ENCODE results near the gene PRPF6. TPM values are rescaled to one million over a fixed set of nuclear protein-coding genes. Genes with fewer than 3 reads are reported as not detected.

Gene PRPF6, protein sequence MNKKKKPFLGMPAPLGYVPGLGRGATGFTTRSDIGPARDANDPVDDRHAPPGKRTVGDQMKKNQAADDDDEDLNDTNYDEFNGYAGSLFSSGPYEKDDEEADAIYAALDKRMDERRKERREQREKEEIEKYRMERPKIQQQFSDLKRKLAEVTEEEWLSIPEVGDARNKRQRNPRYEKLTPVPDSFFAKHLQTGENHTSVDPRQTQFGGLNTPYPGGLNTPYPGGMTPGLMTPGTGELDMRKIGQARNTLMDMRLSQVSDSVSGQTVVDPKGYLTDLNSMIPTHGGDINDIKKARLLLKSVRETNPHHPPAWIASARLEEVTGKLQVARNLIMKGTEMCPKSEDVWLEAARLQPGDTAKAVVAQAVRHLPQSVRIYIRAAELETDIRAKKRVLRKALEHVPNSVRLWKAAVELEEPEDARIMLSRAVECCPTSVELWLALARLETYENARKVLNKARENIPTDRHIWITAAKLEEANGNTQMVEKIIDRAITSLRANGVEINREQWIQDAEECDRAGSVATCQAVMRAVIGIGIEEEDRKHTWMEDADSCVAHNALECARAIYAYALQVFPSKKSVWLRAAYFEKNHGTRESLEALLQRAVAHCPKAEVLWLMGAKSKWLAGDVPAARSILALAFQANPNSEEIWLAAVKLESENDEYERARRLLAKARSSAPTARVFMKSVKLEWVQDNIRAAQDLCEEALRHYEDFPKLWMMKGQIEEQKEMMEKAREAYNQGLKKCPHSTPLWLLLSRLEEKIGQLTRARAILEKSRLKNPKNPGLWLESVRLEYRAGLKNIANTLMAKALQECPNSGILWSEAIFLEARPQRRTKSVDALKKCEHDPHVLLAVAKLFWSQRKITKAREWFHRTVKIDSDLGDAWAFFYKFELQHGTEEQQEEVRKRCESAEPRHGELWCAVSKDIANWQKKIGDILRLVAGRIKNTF
- total RNA-seq (10 to 100 TPM; 42.5 to 44.7 (median 43.5) TPM), polyA plus RNA-seq (29.6 TPM)
- long read RNA-seq, donor 1, transcript PRPF6-201 (21 exons, 3,044 nt), result major isoform, 168 of 256 reads
- long read RNA-seq, donor 1, partial matches to known transcripts, result 69 of 256 reads
- long read RNA-seq, donor 1, other reads (novel, unspliced or antisense), result 19 of 256 reads
- long read RNA-seq, donor 2, transcript PRPF6-201 (21 exons, 3,044 nt), result major isoform, 107 of 140 reads
- long read RNA-seq, donor 2, partial matches to known transcripts, result 24 of 140 reads
- long read RNA-seq, donor 2, other reads (novel, unspliced or antisense), result 9 of 140 reads
- long read RNA-seq, donor 3, transcript PRPF6-201 (21 exons, 3,044 nt), result major isoform, 448 of 578 reads
- long read RNA-seq, donor 3, partial matches to known transcripts, result 85 of 578 reads
- long read RNA-seq, donor 3, other reads (novel, unspliced or antisense), result 45 of 578 reads
- long read RNA-seq, donor 4, transcript PRPF6-201 (21 exons, 3,044 nt), result major isoform, 91 of 130 reads
- long read RNA-seq, donor 4, partial matches to known transcripts, result 21 of 130 reads
- long read RNA-seq, donor 4, other reads (novel, unspliced or antisense), result 18 of 130 reads

DNA sequence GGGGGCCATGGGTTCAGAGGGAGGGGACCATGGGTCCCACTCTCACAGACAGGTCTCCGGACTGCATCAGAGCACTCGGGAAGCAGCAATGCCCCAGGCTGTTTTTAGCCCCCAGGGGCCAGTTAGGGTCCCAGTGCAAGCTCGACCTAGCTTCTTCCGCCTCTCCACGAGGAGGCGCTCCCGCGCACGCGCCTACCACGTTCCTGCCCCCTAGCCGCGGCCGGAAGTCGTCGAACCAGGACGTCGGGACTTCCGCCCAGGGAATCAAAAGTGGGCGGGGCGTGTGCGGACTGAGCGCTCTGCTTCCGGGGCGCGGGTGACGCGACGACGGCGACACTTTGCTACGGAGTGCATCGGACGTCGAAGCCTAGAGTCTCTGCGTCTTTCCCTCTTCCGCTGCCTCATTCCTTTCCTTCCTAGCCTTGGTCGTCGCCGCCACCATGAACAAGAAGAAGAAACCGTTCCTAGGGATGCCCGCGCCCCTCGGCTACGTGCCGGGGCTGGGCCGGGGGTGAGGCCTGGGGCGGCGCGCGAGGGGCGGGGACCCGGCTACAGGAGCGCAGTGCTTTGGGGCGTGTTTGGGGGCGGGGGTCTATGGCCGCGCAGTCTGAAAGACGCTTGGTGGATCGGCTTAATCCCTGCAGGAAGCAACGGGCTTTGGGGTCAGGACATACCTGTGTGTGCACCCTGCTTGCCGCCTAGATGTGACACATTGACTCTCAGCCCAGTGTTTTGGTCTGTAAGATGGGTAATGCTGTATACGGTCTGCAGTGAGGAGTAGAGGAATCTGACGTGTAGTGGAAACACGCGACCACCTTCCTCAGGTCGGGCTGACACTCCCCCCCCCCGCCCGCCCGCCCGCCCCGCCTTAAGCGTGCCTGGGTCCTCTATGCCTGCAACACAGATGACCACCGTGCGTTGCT lies at the start of gene PRPF6:
Gene PRPF6 (plus strand): TSS at position 327 of the 923 bp plus-strand sequence. CDS start 114 bp downstream, at position 441.
- ATAC-seq (peak; percentile 92 to 93), DNase-seq (peak; percentile 96 to 98 (median 98))
- Histone ChIP-seq H3K27ac (ENCODE audit: low read length) (peak within 1 kb of the TSS; percentile 67), H3K27me3 (ENCODE audit: control insufficient read depth, insufficient read depth) (no peaks in the 10 kb centered on the region), H3K9me3 (ENCODE audit: control insufficient read depth, low read length) (no peaks in the 10 kb centered on the region), H3K4me1 (ENCODE audit: control insufficient read depth, insufficient read depth, low read length) (peaks cover 6% of the 10 kb centered on the region), H3K4me3 (ENCODE audit: low read length) (peak within 1 kb of the TSS; percentile 74)
- intact Hi-C loops (cut with DNase I), result no loop called here
- WGBS, result 1% methylated on average over 75 of the region's 75 CpGs

DNA sequence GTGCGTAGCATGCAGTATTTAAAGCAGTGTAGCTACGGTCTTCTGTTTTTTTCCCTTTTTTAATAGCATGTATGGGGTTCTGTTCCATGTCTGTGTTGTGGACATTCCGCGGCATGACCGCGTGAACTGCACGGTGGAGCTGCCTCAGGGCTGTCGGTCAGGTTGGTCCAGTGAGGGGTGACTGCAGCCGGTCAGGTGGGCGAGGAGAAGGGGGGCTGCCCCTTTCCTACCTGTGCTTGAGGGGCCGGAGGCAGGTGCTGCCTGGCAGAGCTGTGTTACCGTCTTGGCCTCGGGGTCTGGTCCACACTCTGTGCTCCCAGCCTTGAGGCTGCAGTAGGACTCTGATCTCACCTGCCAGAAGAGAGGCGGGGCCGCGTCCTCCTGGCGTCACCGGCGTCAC lies 49.2 kb upstream of the PRPF6 start:
- H3K9me3 ChIP-seq (ENCODE audit: control insufficient read depth, low read length), result no peaks in the 10 kb centered on the region
- intact Hi-C loops (cut with DNase I), result no loop called here
- 91% methylated on average over 19 of the region's 19 CpGs for WGBS
- H3K4me3 ChIP-seq (ENCODE audit: low read length), result no peak overlapping the region
- ATAC-seq, result no peak
- no peak overlapping the region for H3K27ac ChIP-seq (ENCODE audit: low read length)
- DNase-seq, result peak in 2 of 3 donors; percentile 40 to 53
- no peaks in the 10 kb centered on the region for H3K27me3 ChIP-seq (ENCODE audit: control insufficient read depth, insufficient read depth)
- no peaks in the 10 kb centered on the region for H3K4me1 ChIP-seq (ENCODE audit: control insufficient read depth, insufficient read depth, low read length)

DNA sequence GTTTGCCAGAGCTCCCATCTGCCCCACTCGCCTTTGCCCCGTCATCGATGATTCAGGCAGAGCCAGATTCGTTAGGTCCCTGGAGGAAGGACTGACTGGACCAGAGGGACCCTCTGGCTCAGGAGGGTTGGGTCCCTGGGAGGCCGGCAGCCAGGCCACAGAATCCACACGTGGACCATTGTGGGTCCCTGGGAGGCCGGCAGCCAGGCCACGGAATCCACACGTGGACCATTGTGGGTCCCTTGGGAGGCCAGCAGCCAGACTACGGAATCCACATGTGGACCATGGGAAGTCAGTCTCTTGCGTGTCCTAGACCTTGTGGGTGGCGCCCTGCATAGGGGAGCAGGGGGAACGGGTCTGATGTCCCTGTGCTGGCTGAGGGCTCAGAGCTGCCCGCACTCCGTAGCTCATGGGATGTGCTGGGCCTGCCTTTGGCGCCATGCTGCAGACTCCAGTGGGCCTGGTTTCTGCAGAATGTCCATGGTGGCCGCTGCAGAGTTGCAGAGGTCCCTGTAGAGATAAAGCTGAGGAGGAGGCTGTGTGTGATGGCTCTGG lies 48.2 kb upstream of the PRPF6 start:
- Histone ChIP-seq H3K4me3 (ENCODE audit: low read length) (no peak overlapping the region), H3K27ac (ENCODE audit: low read length) (no peak overlapping the region), H3K4me1 (ENCODE audit: control insufficient read depth, insufficient read depth, low read length) (no peaks in the 10 kb centered on the region), H3K9me3 (ENCODE audit: control insufficient read depth, low read length) (no peaks in the 10 kb centered on the region), H3K27me3 (ENCODE audit: control insufficient read depth, insufficient read depth) (no peaks in the 10 kb centered on the region)
- DNase-seq (peak in 2 of 3 donors; percentile 44 to 45), ATAC-seq (no peak)
- intact Hi-C loops (cut with DNase I), result no loop called here
- 90% methylated on average over 17 of the region's 17 CpGs for WGBS

DNA sequence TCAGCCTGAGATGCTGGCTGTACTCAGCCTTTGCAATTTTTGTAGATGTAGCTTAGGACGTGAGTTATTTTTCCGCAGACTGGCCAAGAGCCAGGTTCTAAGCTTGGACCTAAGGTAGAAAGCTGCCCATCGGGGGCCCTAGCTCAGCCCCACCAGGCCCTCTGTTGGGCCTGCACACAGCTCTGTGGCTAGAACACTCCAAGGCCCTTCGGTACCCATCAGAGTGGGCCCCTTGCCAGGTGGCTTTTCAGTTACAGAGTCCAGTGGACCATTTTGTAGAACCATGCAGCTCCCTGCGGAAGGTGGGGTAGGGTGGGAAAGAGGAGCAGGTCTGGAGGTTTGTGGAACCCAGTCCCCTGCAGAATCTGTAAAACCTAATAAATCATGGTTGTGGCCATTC lies 47.3 kb upstream of the PRPF6 start:
- DNase-seq (peak in 1 of 3 donors; percentile 59), ATAC-seq (no peak)
- no peaks in the 10 kb centered on the region for H3K9me3 ChIP-seq (ENCODE audit: control insufficient read depth, low read length)
- H3K27ac ChIP-seq (ENCODE audit: low read length), result no peak overlapping the region
- H3K4me3 ChIP-seq (ENCODE audit: low read length), result no peak overlapping the region
- no peaks in the 10 kb centered on the region for H3K27me3 ChIP-seq (ENCODE audit: control insufficient read depth, insufficient read depth)
- WGBS, result 67% methylated on average over 5 of the region's 5 CpGs
- no peaks in the 10 kb centered on the region for H3K4me1 ChIP-seq (ENCODE audit: control insufficient read depth, insufficient read depth, low read length)
- intact Hi-C loops (cut with DNase I), result no loop called here

DNA sequence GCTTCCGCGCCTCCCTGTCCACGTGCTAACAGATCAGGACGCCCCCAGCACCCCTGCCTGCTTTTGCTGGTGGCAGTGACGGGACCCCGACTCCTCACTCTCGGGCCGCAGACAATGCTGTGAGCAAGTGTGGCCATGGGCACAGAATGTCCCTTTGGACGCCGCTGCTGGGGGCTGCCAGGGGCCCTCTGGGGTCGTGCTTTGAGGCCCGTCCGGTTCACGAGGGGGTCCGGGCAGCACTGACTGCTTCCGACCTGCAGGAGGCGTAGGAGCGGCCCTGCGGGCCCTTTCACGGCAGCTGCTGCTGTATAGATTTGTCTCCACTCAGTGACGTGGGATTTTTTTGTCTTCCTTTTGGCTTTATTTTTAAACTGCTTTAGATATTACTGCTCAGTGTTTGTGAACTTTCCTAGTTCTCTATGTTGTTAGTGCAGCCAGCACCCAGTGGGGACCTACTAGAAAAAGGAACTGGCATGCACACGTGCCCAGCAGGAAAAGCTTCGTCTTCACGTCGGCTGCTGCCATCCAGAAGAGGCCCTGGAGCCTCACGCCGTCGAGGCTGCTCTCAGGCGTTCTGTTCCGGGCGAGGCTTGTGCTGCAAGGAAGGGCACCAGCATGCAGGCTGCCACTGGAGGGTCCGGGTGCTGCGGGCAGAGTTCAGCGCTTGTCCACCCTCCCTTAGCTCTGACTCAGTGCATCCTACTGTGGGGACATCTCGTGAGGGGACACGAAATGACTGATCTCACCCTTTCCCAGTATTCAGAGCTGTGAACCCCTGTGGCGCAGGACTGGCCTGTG lies 46.5 kb upstream of the PRPF6 start:
- peak in 2 of 3 donors; percentile 39 to 55 for DNase-seq
- H3K27ac ChIP-seq (ENCODE audit: low read length), result no peak overlapping the region
- no peaks in the 10 kb centered on the region for H3K4me1 ChIP-seq (ENCODE audit: control insufficient read depth, insufficient read depth, low read length)
- H3K4me3 ChIP-seq (ENCODE audit: low read length), result no peak overlapping the region
- intact Hi-C loops (cut with DNase I), result no loop called here
- no peaks in the 10 kb centered on the region for H3K9me3 ChIP-seq (ENCODE audit: control insufficient read depth, low read length)
- no peaks in the 10 kb centered on the region for H3K27me3 ChIP-seq (ENCODE audit: control insufficient read depth, insufficient read depth)
- 79% methylated on average over 37 of the region's 37 CpGs for WGBS
- no peak for ATAC-seq

DNA sequence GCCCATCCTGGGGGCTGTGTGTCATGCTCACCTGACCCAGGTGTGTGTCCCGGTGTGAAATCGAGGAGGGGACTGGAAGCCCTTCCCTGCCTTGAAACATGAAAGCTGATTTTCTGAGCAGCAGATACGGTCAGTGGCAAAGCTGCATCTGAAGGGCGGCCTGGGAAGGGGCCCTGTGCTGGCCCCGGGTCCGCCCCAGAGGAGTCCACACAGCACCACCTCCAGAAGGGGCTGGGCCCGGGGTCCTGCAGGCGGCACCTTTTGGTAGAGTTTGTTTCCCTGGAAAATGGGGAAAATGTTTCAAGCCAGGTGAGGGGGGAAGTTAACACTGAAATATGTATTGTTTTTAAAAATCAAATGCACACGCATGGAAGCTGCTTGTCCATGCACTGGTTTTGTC lies 45.5 kb upstream of the PRPF6 start:
- H3K9me3 ChIP-seq (ENCODE audit: control insufficient read depth, low read length), result no peaks in the 10 kb centered on the region
- no peak overlapping the region for H3K27ac ChIP-seq (ENCODE audit: low read length)
- DNase-seq (peak in 1 of 3 donors; percentile 33), ATAC-seq (no peak)
- WGBS, result 94% methylated on average over 9 of the region's 9 CpGs
- intact Hi-C loops (cut with DNase I), result no loop called here
- H3K27me3 ChIP-seq (ENCODE audit: control insufficient read depth, insufficient read depth), result no peaks in the 10 kb centered on the region
- H3K4me1 ChIP-seq (ENCODE audit: control insufficient read depth, insufficient read depth, low read length), result no peaks in the 10 kb centered on the region
- H3K4me3 ChIP-seq (ENCODE audit: low read length), result no peak overlapping the region

DNA sequence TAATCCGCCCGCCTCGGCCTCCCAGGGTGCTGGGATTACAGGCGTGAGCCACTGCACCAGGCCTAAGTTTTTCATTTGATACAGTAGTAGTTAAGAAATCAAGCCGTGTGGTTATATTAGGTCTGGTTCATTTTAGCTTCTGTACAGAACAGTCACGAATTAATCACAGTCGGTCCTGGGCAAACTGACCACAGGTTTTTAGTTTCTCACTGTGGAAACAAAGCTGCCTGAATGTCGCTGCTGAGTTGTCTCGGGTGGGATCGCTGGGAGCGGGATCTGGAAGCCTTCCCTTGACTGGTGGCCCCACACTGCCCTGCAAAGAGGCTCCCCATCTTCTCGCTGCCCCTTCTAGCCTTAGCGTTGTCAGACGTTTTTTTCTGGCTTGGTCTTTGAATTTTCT lies 43.3 kb upstream of the PRPF6 start:
- H3K9me3 ChIP-seq (ENCODE audit: control insufficient read depth, low read length), result no peaks in the 10 kb centered on the region
- H3K27ac ChIP-seq (ENCODE audit: low read length), result no peak overlapping the region
- H3K27me3 ChIP-seq (ENCODE audit: control insufficient read depth, insufficient read depth), result no peaks in the 10 kb centered on the region
- intact Hi-C loops (cut with DNase I), result no loop called here
- WGBS, result 88% methylated on average over 14 of the region's 14 CpGs
- H3K4me1 ChIP-seq (ENCODE audit: control insufficient read depth, insufficient read depth, low read length), result no peaks in the 10 kb centered on the region
- DNase-seq (peak in 1 of 3 donors; percentile 30), ATAC-seq (no peak)
- H3K4me3 ChIP-seq (ENCODE audit: low read length), result no peak overlapping the region

DNA sequence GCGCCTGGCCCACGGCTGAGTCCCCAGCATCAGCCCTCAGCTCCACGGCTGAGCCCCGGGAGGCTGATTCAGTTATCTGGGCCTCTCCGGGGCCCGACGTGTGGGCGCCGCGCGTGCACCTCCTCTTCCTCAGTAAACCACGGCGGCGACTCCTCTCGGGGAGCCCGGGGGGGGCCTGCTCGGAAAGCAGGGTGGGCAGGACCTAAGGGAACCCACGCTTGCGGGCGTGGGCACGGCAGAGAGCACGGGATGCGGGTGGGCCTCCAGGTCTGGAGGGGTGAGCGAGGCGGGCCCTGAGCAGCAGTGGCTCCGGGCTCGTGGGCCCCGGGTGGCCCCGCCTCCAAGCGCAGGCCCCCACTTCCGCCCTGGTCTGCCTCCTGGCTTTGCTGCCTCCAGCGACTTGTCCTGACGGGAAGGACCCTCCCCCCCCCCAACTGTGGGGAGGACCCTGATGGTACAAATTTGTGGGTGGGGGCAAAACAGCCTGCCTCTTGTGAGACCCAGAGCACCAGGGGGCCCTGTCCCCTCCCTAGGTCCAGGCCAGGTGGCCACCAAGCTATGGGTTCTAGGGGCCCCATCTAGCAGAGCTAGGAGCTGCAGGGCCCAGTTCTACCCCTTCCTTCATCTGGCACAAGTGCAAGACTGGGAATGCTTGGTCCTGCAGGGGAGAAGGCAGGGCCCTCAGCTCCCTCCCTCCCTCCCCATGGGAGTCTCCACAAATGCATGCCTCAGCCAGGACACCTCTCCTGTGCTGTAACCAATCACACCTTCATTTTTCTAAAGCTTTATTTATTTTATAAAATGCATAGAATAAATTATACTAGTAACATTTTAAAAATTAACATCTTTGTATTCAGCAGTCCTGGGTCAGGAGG lies 41.6 kb upstream of the PRPF6 start:
- intact Hi-C loops (cut with DNase I), result no loop called here
- peak; percentile 19 to 62 (median 55) for DNase-seq

More for the DNA sequence above, 41.6 kb upstream of the PRPF6 start:
- Histone ChIP-seq H3K27me3 (ENCODE audit: control insufficient read depth, insufficient read depth) (no peaks in the 10 kb centered on the region), H3K4me3 (ENCODE audit: low read length) (no peak overlapping the region), H3K4me1 (ENCODE audit: control insufficient read depth, insufficient read depth, low read length) (no peaks in the 10 kb centered on the region), H3K9me3 (ENCODE audit: control insufficient read depth, low read length) (no peaks in the 10 kb centered on the region), H3K27ac (ENCODE audit: low read length) (no peak overlapping the region)
- ATAC-seq, result no peak
- 82% methylated on average over 33 of the region's 33 CpGs for WGBS

All from right cardiac atrium (tissue), 5 donors.